ENCODE data around the gene CD247.

The CD247 gene

GRCh38 chr1:167434306-167434705, 84.0 kb downstream of the CD247 start:
- Histone ChIP-seq H3K9ac (ENCODE audit: low read depth, low read length) (no peak overlapping the region), H3K79me2 (ENCODE audit: insufficient read depth, low read length) (no peaks in the 10 kb centered on the region), H3K27ac (ENCODE audit: low read length) (no peak overlapping the region), H2AFZ (ENCODE audit: low read depth, low read length) (no peak overlapping the region), H3K36me3 (ENCODE audit: insufficient read depth, low read length) (peaks cover 93% of the 10 kb centered on the region), H3K27me3 (ENCODE audit: insufficient read depth, low read length, poor library complexity) (no peaks in the 10 kb centered on the region), H4K20me1 (ENCODE audit: insufficient read depth, low read length) (peaks cover 3% of the 10 kb centered on the region; the same call in 1 of the 2 replicates), H3K4me2 (ENCODE audit: insufficient read depth, low read length) (no peak overlapping the region), H3K4me3 (ENCODE audit: low read depth in 1 of 2, low read length in 2 of 2) (no peak overlapping the region), H3K9me3 (ENCODE audit: insufficient read depth, low read length, severe bottlenecking) (no peaks in the 10 kb centered on the region), H3K4me1 (ENCODE audit: insufficient read depth, low read length) (no peaks in the 10 kb centered on the region)
- no peak for ATAC-seq (ENCODE audit: insufficient read depth, low read depth)
- TF ChIP-seq CTCF (IDR thresholded peaks at IDR 0.05; ENCODE audit: borderline replicate concordance, extremely low read depth, low read length, poor library complexity, severe bottlenecking) (no peak), EZH2 (IDR thresholded peaks at IDR 0.05; ENCODE audit: borderline replicate concordance, low read depth, low read length, severe bottlenecking) (no peak)
- no peak for DNase-seq

GRCh38 chr1:167433884-167434283, 84.4 kb downstream of the CD247 start:
- Histone ChIP-seq H3K79me2 (ENCODE audit: insufficient read depth, low read length) (no peaks in the 10 kb centered on the region), H3K27me3 (ENCODE audit: insufficient read depth, low read length, poor library complexity) (no peaks in the 10 kb centered on the region), H3K4me3 (ENCODE audit: low read depth in 1 of 2, low read length in 2 of 2) (no peak overlapping the region), H3K4me2 (ENCODE audit: insufficient read depth, low read length) (no peak overlapping the region), H2AFZ (ENCODE audit: low read depth, low read length) (no peak overlapping the region), H3K9ac (ENCODE audit: low read depth, low read length) (no peak overlapping the region), H3K9me3 (ENCODE audit: insufficient read depth, low read length, severe bottlenecking) (no peaks in the 10 kb centered on the region), H4K20me1 (ENCODE audit: insufficient read depth, low read length) (peaks cover 3% of the 10 kb centered on the region; the same call in 1 of the 2 replicates), H3K36me3 (ENCODE audit: insufficient read depth, low read length) (peaks cover 89% of the 10 kb centered on the region), H3K27ac (ENCODE audit: low read length) (no peak overlapping the region), H3K4me1 (ENCODE audit: insufficient read depth, low read length) (no peaks in the 10 kb centered on the region)
- TF ChIP-seq CTCF (IDR thresholded peaks at IDR 0.05; ENCODE audit: borderline replicate concordance, extremely low read depth, low read length, poor library complexity, severe bottlenecking) (no peak), EZH2 (IDR thresholded peaks at IDR 0.05; ENCODE audit: borderline replicate concordance, low read depth, low read length, severe bottlenecking) (no peak)
- no peak for ATAC-seq (ENCODE audit: insufficient read depth, low read depth)
- DNase-seq: no peak

GRCh38 chr1:167432780-167433179, 85.5 kb downstream of the CD247 start:
- TF ChIP-seq CTCF (IDR thresholded peaks at IDR 0.05; ENCODE audit: borderline replicate concordance, extremely low read depth, low read length, poor library complexity, severe bottlenecking) (no peak), EZH2 (IDR thresholded peaks at IDR 0.05; ENCODE audit: borderline replicate concordance, low read depth, low read length, severe bottlenecking) (no peak)
- Histone ChIP-seq H3K4me1 (ENCODE audit: insufficient read depth, low read length) (no peaks in the 10 kb centered on the region), H2AFZ (ENCODE audit: low read depth, low read length) (no peak overlapping the region), H3K79me2 (ENCODE audit: insufficient read depth, low read length) (no peaks in the 10 kb centered on the region), H3K4me3 (ENCODE audit: low read depth in 1 of 2, low read length in 2 of 2) (no peak overlapping the region), H3K9me3 (ENCODE audit: insufficient read depth, low read length, severe bottlenecking) (no peaks in the 10 kb centered on the region), H3K9ac (ENCODE audit: low read depth, low read length) (no peak overlapping the region), H3K27ac (ENCODE audit: low read length) (no peak overlapping the region), H4K20me1 (ENCODE audit: insufficient read depth, low read length) (peaks cover 3% of the 10 kb centered on the region; the same call in 1 of the 2 replicates), H3K36me3 (ENCODE audit: insufficient read depth, low read length) (peaks cover 78% of the 10 kb centered on the region), H3K4me2 (ENCODE audit: insufficient read depth, low read length) (no peak overlapping the region), H3K27me3 (ENCODE audit: insufficient read depth, low read length, poor library complexity) (no peaks in the 10 kb centered on the region)
- no peak for DNase-seq
- no peak for ATAC-seq (ENCODE audit: insufficient read depth, low read depth)
